Measurements from ENCODE around the gene RAB21.
A peak's percentile ranks its signal among the peaks of the same experiment; 100 is the strongest.

DNA sequence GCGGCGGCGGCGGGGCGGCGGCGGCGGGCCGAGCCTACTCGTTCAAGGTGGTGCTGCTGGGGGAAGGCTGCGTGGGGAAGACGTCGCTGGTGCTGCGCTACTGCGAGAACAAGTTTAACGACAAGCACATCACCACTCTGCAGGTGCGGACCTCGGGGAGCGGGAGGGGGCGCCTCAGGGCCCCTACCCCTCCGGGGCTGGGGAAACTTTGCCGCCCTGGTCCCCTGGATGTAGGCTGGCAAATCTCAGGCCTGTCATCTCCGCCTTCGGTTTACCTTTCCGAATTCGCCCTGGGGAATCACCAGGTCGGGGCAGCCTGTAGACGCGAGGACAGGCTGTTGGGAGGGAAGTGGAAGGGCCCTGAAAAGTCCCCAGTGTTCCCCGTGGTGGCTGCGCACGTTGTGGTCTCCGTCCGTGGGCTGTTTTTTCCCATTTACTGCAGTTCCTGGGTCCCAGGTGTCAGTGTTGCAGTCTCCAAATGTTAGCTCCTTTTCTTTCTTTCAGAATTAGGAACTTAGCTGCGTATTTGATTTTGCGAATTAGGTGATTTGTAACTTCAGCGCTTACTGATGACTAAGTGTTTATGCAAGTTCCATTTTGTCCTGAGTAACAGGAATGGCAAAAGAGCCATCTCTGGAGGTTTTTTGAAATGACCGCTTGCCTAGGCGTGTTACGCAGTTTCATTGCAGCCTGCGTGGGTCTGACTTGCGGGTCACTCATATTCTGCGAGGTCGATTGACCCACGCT, 656 bp downstream of the RAB21 start:
- TF ChIP-seq, protein P1, sequence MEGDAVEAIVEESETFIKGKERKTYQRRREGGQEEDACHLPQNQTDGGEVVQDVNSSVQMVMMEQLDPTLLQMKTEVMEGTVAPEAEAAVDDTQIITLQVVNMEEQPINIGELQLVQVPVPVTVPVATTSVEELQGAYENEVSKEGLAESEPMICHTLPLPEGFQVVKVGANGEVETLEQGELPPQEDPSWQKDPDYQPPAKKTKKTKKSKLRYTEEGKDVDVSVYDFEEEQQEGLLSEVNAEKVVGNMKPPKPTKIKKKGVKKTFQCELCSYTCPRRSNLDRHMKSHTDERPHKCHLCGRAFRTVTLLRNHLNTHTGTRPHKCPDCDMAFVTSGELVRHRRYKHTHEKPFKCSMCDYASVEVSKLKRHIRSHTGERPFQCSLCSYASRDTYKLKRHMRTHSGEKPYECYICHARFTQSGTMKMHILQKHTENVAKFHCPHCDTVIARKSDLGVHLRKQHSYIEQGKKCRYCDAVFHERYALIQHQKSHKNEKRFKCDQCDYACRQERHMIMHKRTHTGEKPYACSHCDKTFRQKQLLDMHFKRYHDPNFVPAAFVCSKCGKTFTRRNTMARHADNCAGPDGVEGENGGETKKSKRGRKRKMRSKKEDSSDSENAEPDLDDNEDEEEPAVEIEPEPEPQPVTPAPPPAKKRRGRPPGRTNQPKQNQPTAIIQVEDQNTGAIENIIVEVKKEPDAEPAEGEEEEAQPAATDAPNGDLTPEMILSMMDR (conservative IDR thresholded peaks at IDR 0.05 in 1 of 2, IDR thresholded peaks at IDR 0.05 in 1 of 2; ENCODE audit: low read depth in 1 of 2, low read length in 2 of 2) = peak in 1 of 2 donors; percentile 1
- no peak for TF ChIP-seq EZH2 (IDR thresholded peaks at IDR 0.05; ENCODE audit: low read length, missing control alignments)

Measured in fibroblast of lung (primary cell).